Loucy (cell line): ENCODE measurements around the gene VPS26B.

Experiments used
- H2AFZ ChIP-seq: fragments of 200-600 bp; sonication (generic); 2 replicates; pipeline ENCODE4 v1.6.0; 2016; ENCODE audit warnings: antibody characterized with exemption, mild to moderate bottlenecking, low read length, moderate library complexity
- H3F3A ChIP-seq: fragments of 200-600 bp; 2 replicates; pipeline ENCODE4 v1.6.0; 2016; ENCODE audit warnings: antibody characterized with exemption, low read depth, mild to moderate bottlenecking
- H3K27me3 ChIP-seq: fragments of 200-600 bp; sonication (generic); 2 replicates; pipeline ENCODE4 v1.6.1; 2014; ENCODE audit warnings: low read length, mild to moderate bottlenecking; ENCODE audit not compliant: insufficient read depth, poor library complexity, severe bottlenecking
- H3K36me3 ChIP-seq: fragments of 200-600 bp; sonication (generic); 2 replicates; pipeline ENCODE4 v1.6.1; 2016; ENCODE audit warnings: low read length; ENCODE audit not compliant: insufficient read depth
- H3K4me1 ChIP-seq: fragments of 200-600 bp; sonication (generic); 2 replicates; pipeline ENCODE4 v1.5.1; 2014; ENCODE audit warnings: low read length, mild to moderate bottlenecking; ENCODE audit not compliant: insufficient read depth, poor library complexity, severe bottlenecking
- H3K4me2 ChIP-seq: fragments of 200-600 bp; sonication (generic); 2 replicates; pipeline ENCODE4 v1.6.0; 2014; ENCODE audit warnings: antibody characterized with exemption, low read length, low read depth, mild to moderate bottlenecking; ENCODE audit not compliant: poor library complexity, severe bottlenecking
- H3K4me3 ChIP-seq: fragments of 200-600 bp; sonication (generic); 2 replicates; pipeline ENCODE4 v1.5.1; 2014; ENCODE audit warnings: low read length, mild to moderate bottlenecking, mixed read lengths; ENCODE audit not compliant: poor library complexity, severe bottlenecking
- H3K79me2 ChIP-seq: fragments of 200-600 bp; sonication (generic); 2 replicates; pipeline ENCODE4 v1.6.1; 2014; ENCODE audit warnings: low read length; ENCODE audit not compliant: insufficient read depth
- H3K9ac ChIP-seq: fragments of 200-600 bp; sonication (generic); 2 replicates; pipeline ENCODE4 v1.6.0; 2014; ENCODE audit warnings: mild to moderate bottlenecking, low read depth, low read length, moderate library complexity; ENCODE audit not compliant: poor library complexity, severe bottlenecking
- H3K9me2 ChIP-seq: fragments of 200-600 bp; sonication (generic); replicated peaks from 2 replicates; pipeline ENCODE4 v1.6.1; 2016; ENCODE audit warnings: low read depth, low read length, mixed read lengths
- H3K9me3 ChIP-seq: fragments of 200-600 bp; sonication (generic); 2 replicates; pipeline ENCODE4 v1.6.1; 2014; ENCODE audit warnings: mild to moderate bottlenecking, antibody characterized with exemption, low read length, low read depth; ENCODE audit not compliant: insufficient read depth
- H4K20me1 ChIP-seq: fragments of 200-600 bp; sonication (generic); 2 replicates; pipeline ENCODE4 v1.6.0; 2014; ENCODE audit warnings: antibody characterized with exemption, low read length, mild to moderate bottlenecking; ENCODE audit not compliant: insufficient read depth, poor library complexity, severe bottlenecking
- EZH2phosphoT487 ChIP-seq: fragments of 200-600 bp; IDR thresholded peaks from 2 replicates; pipeline ENCODE4 v1.6.1; 2018; ENCODE audit warnings: antibody characterized with exemption, mild to moderate bottlenecking, moderate library complexity, borderline replicate concordance
- TF ChIP-seq, protein P1 (sequence below): fragments of 200-600 bp; sonication (generic); conservative IDR thresholded peaks from 2 replicates; pipeline ENCODE4 v1.5.1; 2014; ENCODE audit warnings: mild to moderate bottlenecking, antibody characterized with exemption, low read length

The VPS26B gene

GRCh38 chr11:134289789-134290188 is 65.3 kb downstream of the VPS26B start:
- no peak for TF ChIP-seq EZH2phosphoT487
- TF ChIP-seq, protein P1, sequence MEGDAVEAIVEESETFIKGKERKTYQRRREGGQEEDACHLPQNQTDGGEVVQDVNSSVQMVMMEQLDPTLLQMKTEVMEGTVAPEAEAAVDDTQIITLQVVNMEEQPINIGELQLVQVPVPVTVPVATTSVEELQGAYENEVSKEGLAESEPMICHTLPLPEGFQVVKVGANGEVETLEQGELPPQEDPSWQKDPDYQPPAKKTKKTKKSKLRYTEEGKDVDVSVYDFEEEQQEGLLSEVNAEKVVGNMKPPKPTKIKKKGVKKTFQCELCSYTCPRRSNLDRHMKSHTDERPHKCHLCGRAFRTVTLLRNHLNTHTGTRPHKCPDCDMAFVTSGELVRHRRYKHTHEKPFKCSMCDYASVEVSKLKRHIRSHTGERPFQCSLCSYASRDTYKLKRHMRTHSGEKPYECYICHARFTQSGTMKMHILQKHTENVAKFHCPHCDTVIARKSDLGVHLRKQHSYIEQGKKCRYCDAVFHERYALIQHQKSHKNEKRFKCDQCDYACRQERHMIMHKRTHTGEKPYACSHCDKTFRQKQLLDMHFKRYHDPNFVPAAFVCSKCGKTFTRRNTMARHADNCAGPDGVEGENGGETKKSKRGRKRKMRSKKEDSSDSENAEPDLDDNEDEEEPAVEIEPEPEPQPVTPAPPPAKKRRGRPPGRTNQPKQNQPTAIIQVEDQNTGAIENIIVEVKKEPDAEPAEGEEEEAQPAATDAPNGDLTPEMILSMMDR = no peak
- no peaks in the 10 kb centered on the region for H3F3A ChIP-seq
- no peaks in the 10 kb centered on the region for H3K9me3 ChIP-seq
- peaks cover 9% of the 10 kb centered on the region for H3K4me1 ChIP-seq
- H2AFZ ChIP-seq = no peak overlapping the region
- no peaks in the 10 kb centered on the region for H4K20me1 ChIP-seq
- peak overlapping the region; percentile 13 for H3K4me2 ChIP-seq
- no peaks in the 10 kb centered on the region for H3K9me2 ChIP-seq
- H3K27me3 ChIP-seq = no peaks in the 10 kb centered on the region
- no peak overlapping the region for H3K4me3 ChIP-seq
- no peaks in the 10 kb centered on the region for H3K79me2 ChIP-seq
- no peak overlapping the region for H3K9ac ChIP-seq
- no peaks in the 10 kb centered on the region for H3K36me3 ChIP-seq

DNA sequence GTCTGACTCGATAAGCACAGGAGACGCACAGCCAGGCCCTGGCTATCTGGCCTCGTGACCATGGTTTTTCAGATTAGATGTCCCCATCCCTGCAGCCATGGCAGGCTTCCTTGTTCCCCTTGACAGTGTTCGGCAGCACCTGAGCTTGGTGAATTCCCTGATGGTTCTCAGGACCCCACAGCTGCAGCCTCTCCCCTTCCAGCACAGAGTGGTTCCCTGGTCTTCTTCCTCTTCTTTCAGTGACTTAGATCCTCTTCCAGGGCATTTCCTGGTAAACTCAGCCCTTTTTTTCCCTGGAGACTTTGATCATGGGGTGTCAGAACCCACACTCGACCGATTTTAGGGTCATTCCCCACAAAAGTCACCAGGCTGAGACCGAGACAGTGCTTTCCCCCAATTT is 66.2 kb downstream of the VPS26B start:
- Histone ChIP-seq H3K4me1 (peaks cover 9% of the 10 kb centered on the region), H3F3A (no peaks in the 10 kb centered on the region), H3K9ac (no peak overlapping the region), H4K20me1 (no peaks in the 10 kb centered on the region), H3K27me3 (no peaks in the 10 kb centered on the region), H3K9me2 (no peaks in the 10 kb centered on the region), H3K79me2 (no peaks in the 10 kb centered on the region), H3K9me3 (no peaks in the 10 kb centered on the region), H3K36me3 (no peaks in the 10 kb centered on the region), H3K4me2 (no peak overlapping the region), H3K4me3 (no peak overlapping the region), H2AFZ (no peak overlapping the region)
- TF ChIP-seq EZH2phosphoT487 = no peak
- TF ChIP-seq, protein P1 = no peak

GRCh38 chr11:134291196-134291595 is 66.7 kb downstream of the VPS26B start:
- no peaks in the 10 kb centered on the region for H3K27me3 ChIP-seq
- no peak overlapping the region for H3K4me2 ChIP-seq
- H3F3A ChIP-seq = no peaks in the 10 kb centered on the region
- no peaks in the 10 kb centered on the region for H3K9me2 ChIP-seq
- peaks cover 9% of the 10 kb centered on the region for H3K4me1 ChIP-seq
- no peak overlapping the region for H3K4me3 ChIP-seq
- H3K36me3 ChIP-seq = no peaks in the 10 kb centered on the region
- no peaks in the 10 kb centered on the region for H3K9me3 ChIP-seq
- no peak overlapping the region for H2AFZ ChIP-seq
- H3K9ac ChIP-seq = no peak overlapping the region
- H4K20me1 ChIP-seq = no peaks in the 10 kb centered on the region
- TF ChIP-seq EZH2phosphoT487 = no peak
- H3K79me2 ChIP-seq = no peaks in the 10 kb centered on the region

GRCh38 chr11:134292661-134293060 is 68.2 kb downstream of the VPS26B start:
- H3K4me3 ChIP-seq = no peak overlapping the region
- H3K9me3 ChIP-seq = no peaks in the 10 kb centered on the region; the same call in 1 of the 2 replicates
- H2AFZ ChIP-seq = no peak overlapping the region
- no peaks in the 10 kb centered on the region for H4K20me1 ChIP-seq
- H3K4me1 ChIP-seq = peaks cover 9% of the 10 kb centered on the region
- H3K79me2 ChIP-seq = no peaks in the 10 kb centered on the region
- H3K36me3 ChIP-seq = no peaks in the 10 kb centered on the region
- no peak for TF ChIP-seq EZH2phosphoT487
- TF ChIP-seq, protein P1 = no peak
- no peaks in the 10 kb centered on the region for H3K27me3 ChIP-seq
- no peak overlapping the region for H3K9ac ChIP-seq
- no peaks in the 10 kb centered on the region for H3K9me2 ChIP-seq
- H3K4me2 ChIP-seq = no peak overlapping the region
- H3F3A ChIP-seq = no peaks in the 10 kb centered on the region
